ENCODE data around the gene HRH1.
"Not testable (repeated sequence)": the region's sequence is repeated elsewhere in the genome, so short reads cannot be mapped to it uniquely, and the experiment has no call there.

HRH1 gene

GRCh38 chr3:11206953-11207352, 52.7 kb downstream of the HRH1 start:
- DNase-seq = no peak

GRCh38 chr3:11211531-11212298, 57.4 kb downstream of the HRH1 start:
- no peak for DNase-seq

GRCh38 chr3:11212299-11212608, 58.0 kb downstream of the HRH1 start:
- no peak for DNase-seq

DNA sequence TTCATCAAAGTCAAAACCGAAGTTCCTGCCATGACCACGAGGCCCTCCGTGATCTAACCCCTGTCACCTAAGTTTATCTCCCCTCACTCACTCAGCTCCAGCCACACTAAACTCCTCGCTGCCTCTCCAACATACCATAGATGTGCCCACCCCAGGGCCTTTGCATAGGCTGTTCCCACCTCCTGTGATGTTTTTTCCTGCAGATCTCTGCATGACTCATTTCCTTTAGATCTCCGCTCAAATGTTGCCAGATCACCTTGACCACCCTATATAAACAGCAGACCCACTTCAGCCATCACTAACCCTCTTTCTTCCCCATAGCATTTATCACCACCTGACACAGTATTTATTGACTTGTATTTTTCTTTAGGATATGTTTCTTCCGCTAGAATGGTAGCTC, 58.5 kb downstream of the HRH1 start:
- DNase-seq = no peak

GRCh38 chr3:11213810-11214450, 59.6 kb downstream of the HRH1 start:
- DNase-seq = no peak

- no peak for DNase-seq
Measured at GRCh38 chr3:11214451-11214978, 60.2 kb downstream of the HRH1 start.

DNA sequence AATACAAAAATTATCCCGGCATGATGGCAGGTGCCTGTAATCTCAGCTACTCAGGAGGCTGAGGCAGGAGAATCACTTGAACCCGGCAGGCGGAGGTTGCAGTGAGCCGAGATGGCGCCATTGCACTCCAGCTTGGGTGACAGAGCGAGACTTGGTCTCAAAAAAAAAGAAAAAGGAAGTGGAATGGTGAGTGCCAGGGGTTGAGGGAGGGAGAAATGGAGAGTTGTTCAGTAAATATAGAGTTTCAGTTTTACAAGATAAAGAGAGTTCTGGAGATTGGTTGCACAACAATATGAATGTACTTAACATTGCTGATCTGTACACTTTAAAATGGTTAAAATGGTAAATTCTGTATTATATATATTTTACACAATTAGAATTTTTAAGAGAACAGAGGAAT, 63.1 kb downstream of the HRH1 start:
- not testable (repeated sequence) for DNase-seq

GRCh38 chr3:11220230-11220629, 65.9 kb downstream of the HRH1 start:
- no peak for DNase-seq

DNA sequence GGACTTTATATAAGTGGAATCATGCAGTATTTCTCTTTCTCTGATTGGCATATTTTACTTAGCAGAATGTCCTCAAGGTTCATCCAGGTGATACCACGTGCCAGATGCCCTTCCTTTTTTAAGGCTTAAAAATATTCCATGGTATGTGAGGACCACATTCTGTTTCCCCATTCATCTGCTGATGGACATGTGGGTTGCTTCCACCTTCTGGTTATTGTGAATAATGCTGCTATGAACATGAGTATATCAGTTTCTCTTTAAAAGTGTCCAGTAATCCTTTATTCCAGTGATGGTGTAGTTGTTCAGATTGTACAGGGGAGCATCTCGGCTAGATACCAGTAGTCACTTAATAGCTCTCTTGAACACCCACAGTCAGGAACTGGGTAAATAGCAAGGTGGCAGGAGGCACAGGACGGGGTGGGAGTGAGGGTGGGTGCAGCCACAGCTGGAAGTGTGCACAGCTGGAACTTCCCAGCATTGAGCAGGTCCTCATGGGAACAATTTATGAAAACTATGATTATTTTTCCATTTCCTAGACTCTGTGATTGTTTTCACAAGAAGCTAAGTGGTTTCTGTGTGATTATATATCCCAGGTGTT, 67.6 kb downstream of the HRH1 start:
- no peak for DNase-seq

DNA sequence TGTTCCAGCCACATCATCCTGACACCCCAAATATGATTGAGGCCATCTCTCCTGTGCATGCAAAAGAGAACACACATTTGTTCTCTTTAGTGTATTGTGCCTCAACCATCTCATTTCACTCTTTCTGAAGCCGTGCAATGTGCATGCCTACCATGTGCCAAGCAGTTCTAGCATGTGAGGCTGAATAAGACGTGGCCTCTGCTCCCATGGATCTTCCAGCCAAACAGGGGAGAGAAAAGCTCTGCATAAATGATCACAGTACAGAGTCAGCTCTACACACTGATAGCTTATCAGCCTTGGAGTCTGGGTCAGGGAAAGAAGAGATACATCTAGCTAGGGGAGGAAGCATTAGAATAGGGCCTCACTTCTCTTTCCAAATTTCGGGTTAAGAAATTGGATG, 69.7 kb downstream of the HRH1 start:
- DNase-seq = no peak

GRCh38 chr3:11224870-11225229, 70.6 kb downstream of the HRH1 start:
- no peak for DNase-seq

GRCh38 chr3:11226042-11226370, 71.7 kb downstream of the HRH1 start:
- DNase-seq = no peak

- no peak for DNase-seq
Measured at GRCh38 chr3:11228041-11228440, 73.7 kb downstream of the HRH1 start.

DNA sequence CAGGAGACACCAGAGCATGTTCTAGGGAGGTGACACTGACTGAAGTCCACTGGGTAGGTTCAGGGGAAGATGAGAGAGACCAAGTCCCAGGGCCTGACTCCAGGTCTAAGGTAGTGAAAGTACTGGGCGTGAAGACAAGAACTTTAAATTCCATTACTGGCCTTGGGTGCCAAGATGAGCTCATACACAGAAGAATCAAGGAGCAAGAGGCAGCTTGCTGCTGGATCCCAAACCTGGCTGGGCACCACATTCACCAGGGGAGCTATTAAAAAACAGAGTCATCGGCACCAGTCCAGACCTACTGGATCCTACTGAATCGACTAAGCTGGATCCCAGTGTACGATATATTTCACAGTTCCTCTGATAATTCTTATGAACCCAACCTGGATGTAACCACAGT, 75.8 kb downstream of the HRH1 start:
- DNase-seq = no peak

DNA sequence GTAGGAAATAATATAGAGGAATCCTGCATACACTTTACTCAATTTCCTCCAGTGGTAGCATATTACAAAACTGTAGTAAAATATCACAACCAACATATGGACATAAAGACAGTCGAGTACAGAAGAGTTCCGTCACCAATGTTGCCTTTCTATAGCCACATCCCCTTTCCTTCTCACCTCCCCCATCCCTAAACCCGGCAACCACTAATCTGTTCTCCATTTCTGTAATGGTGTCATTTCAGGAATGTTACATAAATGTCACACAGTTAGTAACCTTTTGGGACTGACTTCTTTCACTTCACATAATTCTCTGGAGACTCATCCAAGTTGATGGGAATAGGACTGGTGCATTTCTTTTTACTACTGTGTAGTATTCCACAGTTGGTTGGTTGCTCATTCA, 76.5 kb downstream of the HRH1 start:
- DNase-seq = no peak

- no peak for DNase-seq
Measured at GRCh38 chr3:11235385-11235784, 81.1 kb downstream of the HRH1 start.

DNA sequence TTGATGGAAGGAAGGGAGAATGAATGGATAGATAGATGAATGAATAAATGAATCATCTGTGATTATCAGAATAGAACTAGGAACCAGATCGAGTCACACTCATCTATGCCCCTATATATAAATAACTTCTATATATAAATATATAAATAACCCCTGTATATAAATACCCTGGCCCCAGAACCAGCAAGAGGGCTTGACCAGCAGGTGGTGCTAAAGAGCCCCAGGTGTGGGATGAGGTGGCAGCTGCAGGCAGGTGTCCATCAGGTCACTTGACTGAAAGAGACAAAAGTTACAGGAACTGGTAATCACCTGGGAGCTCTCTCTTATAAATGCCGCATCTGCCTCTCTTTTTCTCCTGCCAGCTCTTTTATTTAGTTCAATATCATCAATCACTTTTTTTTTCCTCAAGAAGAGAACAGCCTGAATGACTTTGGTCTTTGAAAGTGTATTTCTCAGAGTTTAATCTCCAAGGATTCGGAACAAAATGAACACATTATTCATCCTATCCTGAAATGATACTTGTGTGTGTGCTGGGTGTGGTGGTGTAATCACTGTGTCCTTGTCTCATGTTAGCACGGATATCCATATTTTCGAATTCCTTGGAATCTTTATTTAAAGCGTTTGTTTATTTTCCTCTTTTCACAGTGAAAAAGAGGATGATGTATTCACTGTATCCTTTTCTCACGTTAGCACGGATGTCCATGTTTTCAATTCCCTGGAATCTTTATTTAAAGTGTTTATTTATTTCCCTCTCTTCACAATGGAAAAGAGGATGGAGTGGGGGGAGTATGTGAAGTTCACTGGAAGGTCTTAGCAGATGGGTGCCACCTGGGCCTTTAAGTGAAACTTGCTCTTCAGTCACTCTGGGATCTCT, 82.5 kb downstream of the HRH1 start:
- DNase-seq = peak; percentile 36

DNA sequence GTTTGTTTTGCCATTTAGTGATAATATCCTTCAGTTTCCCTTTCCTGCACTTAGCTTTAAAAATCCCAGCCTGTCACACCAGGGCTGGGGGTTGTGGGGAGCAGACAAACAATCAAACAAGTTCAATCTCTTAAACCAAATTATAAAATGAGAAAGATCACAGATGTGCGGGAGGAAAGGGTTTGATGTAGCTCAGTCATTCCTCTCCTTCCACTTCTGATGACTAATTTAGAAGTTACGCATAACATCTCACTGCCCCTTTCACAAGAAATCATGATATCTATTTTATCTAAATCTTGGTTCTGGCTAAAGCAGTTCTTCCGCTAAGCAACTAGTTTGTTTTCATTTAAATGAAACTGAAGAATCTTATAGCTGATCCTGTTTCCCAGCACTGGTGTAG, 83.8 kb downstream of the HRH1 start:
- no peak for DNase-seq

DNA sequence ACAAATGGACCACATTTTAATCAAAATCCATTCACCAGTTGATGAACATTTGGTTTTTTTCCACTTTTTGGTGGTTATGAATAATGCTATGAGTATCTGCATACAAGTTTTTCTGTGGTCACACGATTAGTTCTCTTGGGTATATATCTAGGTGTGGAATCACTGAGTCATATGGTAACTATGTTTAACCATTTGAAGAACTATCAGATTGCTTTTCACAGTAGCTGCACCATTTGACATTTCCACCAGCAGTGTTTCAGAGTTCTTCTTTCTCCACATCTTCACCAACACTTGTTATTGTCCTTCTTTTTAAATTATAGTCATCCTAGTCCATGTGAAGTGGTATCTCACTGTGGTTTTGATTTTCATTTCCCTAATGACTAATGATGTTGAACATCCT, 84.6 kb downstream of the HRH1 start:
- DNase-seq = no peak

DNA sequence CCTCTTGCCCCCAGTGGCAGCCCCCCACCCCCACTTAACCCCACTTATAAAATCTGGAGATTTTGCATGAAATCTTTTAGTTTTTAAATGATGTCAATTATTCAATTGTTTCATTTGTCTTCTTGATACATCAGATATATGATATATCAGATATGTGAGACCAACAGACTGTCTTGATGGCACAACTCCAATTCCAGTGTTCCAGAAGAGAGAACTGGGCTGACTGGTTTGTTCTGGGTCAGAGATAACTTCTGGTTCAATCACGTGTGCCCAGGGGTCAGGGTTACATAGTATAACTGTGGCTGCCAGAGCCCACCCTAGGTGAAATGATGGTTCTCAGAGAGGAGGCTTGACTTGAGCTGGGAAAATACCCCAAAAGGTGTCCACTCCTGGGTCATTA, 85.5 kb downstream of the HRH1 start:
- DNase-seq = no peak

DNA sequence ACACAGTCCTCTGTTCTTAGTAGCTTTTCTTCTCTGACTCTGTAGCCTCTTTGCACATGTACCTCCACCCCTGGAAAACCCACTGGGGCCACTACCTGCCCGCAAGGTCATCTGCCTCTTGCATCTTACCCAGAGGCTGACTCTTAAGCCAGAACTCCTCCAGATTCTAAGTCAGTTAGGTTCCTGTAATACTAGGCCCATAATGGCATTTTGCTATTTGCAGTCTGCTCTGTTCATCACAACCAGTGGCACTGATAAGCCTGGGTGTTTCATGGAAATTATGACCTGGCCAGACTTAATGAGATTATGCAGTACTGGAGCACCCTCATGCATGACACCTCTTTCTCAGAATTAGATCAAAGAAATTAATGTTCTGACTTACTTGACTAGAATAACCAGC, 86.2 kb downstream of the HRH1 start:
- no peak for DNase-seq

DNA sequence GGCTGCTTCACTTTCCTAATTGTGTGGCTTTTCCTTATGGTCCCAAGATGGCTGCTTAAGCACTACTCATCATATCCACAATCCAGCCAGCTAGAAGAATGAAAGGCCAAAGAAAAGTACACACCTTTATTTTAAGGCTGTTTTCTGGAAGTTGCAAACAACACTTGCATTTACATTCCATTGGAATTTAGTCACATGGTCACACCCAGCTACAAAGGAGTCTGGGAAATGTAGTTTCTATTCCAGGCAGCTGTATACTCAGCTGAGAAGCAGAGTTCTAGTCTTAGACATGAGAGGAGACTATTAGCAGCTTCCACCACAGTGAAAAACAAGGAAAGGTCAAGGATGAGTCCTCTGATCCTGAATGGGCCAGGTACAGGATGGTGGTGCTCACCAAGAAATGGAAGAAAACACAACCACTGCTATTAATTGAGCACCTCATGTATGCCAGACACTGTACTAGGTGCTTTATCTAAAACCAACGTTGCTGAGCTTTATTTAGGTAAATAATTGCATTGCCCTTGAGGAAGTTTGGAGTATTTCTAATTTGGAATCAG, 89.9 kb downstream of the HRH1 start:
- DNase-seq = no peak

GRCh38 chr3:11245276-11245675, 91.0 kb downstream of the HRH1 start:
- DNase-seq = no peak

All from NCI-H1092 (cell line).